K562 (cell line): ENCODE data around the gene PRPF6. TPM values are rescaled to one million over a fixed set of nuclear protein-coding genes. Genes with fewer than 3 reads are reported as not detected.

ENCODE experiments used
- ATAC-seq: fragments of 200-7000 bp; cut with Tn5 transposase; 3 replicates; pipeline ENCODE4 v1.9.1; 2020; ENCODE audit warnings: moderate library complexity
- BruUV-seq: library from RNA; stranded (reverse); fragments of 400-500 nt; replicated peaks from 2 replicates; lab custom pipeline; 2021; lab: Mats Ljungman, UMichigan
- CTCF ChIA-PET: fragments of 300-600 bp; formaldehyde crosslinking; extraction: SDS; loops from one replicate; lab custom pipeline; 2021; ENCODE audit warnings: low intra/inter-chr PET ratio; lab: Yijun Ruan, JAX
- POLR2A ChIA-PET: fragments of 300-600, 350-650 bp; sonication (Branson Sonifier 250); formaldehyde crosslinking; extraction: SDS; loops from one replicate; lab custom pipeline; 2021; ENCODE audit warnings: antibody characterized with exemption, inconsistent platforms; lab: Yijun Ruan, JAX
- DNase-seq, 4 experiments: peaks; one replicate each; pipeline versions ENCODE4 v3.0.0 to v3.0.0-alpha.2; 2011 to 2018; ENCODE audit warnings: low spot score in 3 of 4, mixed read lengths in 3 of 4; ENCODE audit errors: extremely low read depth in 1 of 4
- FAIRE-seq: peaks from 2 replicates; lab custom pipeline; 2011; peaks lifted over from hg19 to GRCh38; lab: Jason Lieb, UNC
- H2AFZ ChIP-seq: 2 replicates; pipeline ENCODE4 v1.6.0; 2011; ENCODE audit warnings: low read depth, low read length, control low read depth, inconsistent platforms
- H3K27ac ChIP-seq: fragments of 200-600 bp; 3 replicates; pipeline ENCODE4 v1.8.0; 2011; ENCODE audit warnings: low read depth, mild to moderate bottlenecking, control low read depth, inconsistent platforms, low read length, moderate library complexity, mixed read lengths; ENCODE audit errors: extremely low read depth
- H3K27me3 ChIP-seq, 2 experiments: fragments of 300-600 bp in 1 of 2; 2 replicates in 1 of 2; 3 replicates in 1 of 2; pipeline versions ENCODE4 v1.6.0 to v1.8.0; 2011; ENCODE audit warnings: inconsistent platforms in 2 of 2, low read length in 2 of 2, mild to moderate bottlenecking in 1 of 2, mixed read lengths in 1 of 2, moderate library complexity in 1 of 2; ENCODE audit not compliant: control insufficient read depth in 2 of 2, insufficient read depth in 2 of 2
- H3K36me3 ChIP-seq: fragments of 300-600 bp; 3 replicates; pipeline ENCODE4 v1.8.0; 2011; ENCODE audit warnings: mild to moderate bottlenecking, low read length, inconsistent platforms; ENCODE audit not compliant: control insufficient read depth, insufficient read depth
- H3K4me1 ChIP-seq, 2 experiments: fragments of 200-600 bp in 1 of 2; replicated peaks in 1 of 2; 2 replicates in 1 of 2; 3 replicates in 1 of 2; pipeline versions ENCODE4 v1.5.1 to v1.8.0; 2011; ENCODE audit warnings: inconsistent platforms in 2 of 2, low read length in 2 of 2, mild to moderate bottlenecking in 1 of 2, mixed read lengths in 1 of 2, moderate library complexity in 1 of 2; ENCODE audit not compliant: control insufficient read depth in 2 of 2, insufficient read depth in 2 of 2
- H3K4me2 ChIP-seq: 2 replicates; pipeline ENCODE4 v1.6.1; 2011; ENCODE audit warnings: low read length, control low read depth, inconsistent platforms, mixed read lengths; ENCODE audit not compliant: insufficient read depth
- H3K4me3 ChIP-seq: fragments of 200-600 bp; sonication (generic), shearing (Covaris generic); 2 replicates; pipeline ENCODE4 v1.5.1; 2016; ENCODE audit warnings: control low read depth, inconsistent platforms
- H3K79me2 ChIP-seq: fragments of 200-600 bp; 3 replicates; pipeline ENCODE4 v1.8.0; 2011; ENCODE audit warnings: low read length, inconsistent platforms; ENCODE audit not compliant: control insufficient read depth, insufficient read depth
- H3K9ac ChIP-seq, 2 experiments: 2 replicates each; pipeline versions ENCODE4 v1.6.0 to v1.6.1; 2011; ENCODE audit warnings: low read depth in 2 of 2, low read length in 2 of 2, control low read depth in 1 of 2, inconsistent platforms in 1 of 2, mild to moderate bottlenecking in 1 of 2, mixed read lengths in 1 of 2; ENCODE audit not compliant: insufficient read depth in 1 of 2
- H3K9me1 ChIP-seq: one replicate; pipeline ENCODE4 v1.6.0; 2011; ENCODE audit warnings: inconsistent platforms, mild to moderate bottlenecking, low read length, moderate library complexity; ENCODE audit not compliant: control insufficient read depth, insufficient read depth
- H3K9me3 ChIP-seq: replicated peaks from 2 replicates; pipeline ENCODE4 v1.5.1; 2011; ENCODE audit warnings: low read depth, low read length, inconsistent platforms; ENCODE audit not compliant: control insufficient read depth, insufficient read depth
- H4K20me1 ChIP-seq: replicated peaks from 2 replicates; pipeline ENCODE4 v1.6.1; 2011; ENCODE audit warnings: low read length, inconsistent platforms, mixed read lengths; ENCODE audit not compliant: control insufficient read depth, insufficient read depth
- CBX1 ChIP-seq: sonication (generic); IDR thresholded peaks from 2 replicates; pipeline ENCODE4 v1.6.1; 2016; ENCODE audit warnings: antibody characterized with exemption, low read depth, mild to moderate bottlenecking
- MCM3 ChIP-seq: fragments of 450-650 bp; IDR thresholded peaks from 2 replicates; pipeline ENCODE4 v1.6.1; 2016
- NONO ChIP-seq, 2 experiments: fragments of 200-400 bp in 1 of 2; fragments of 450-650 bp in 1 of 2; formaldehyde crosslinking in 1 of 2; IDR thresholded peaks; 2 replicates each; pipeline ENCODE4 v1.6.1; 2017; ENCODE audit warnings: low read depth in 2 of 2, mild to moderate bottlenecking in 2 of 2, moderate library complexity in 2 of 2, low read length in 1 of 2
- NR2C1 ChIP-seq, 2 experiments: fragments of 450-650 bp; IDR thresholded peaks; 2 replicates each; pipeline ENCODE4 v1.6.1; 2017; ENCODE audit warnings: mild to moderate bottlenecking in 2 of 2, antibody characterized with exemption in 1 of 2, inconsistent platforms in 1 of 2, missing compliant biosample characterization in 1 of 2, missing genetic modification characterization in 1 of 2
- NR2C2 ChIP-seq, 2 experiments: fragments of 200-800 bp in 1 of 2; sonication (Bioruptor generic) in 1 of 2; sonication (generic) in 1 of 2; formaldehyde crosslinking in 1 of 2; IDR thresholded peaks; 2 replicates each; pipeline versions ENCODE4 v1.6.1 to v1.8.0; 2016 to 2022; ENCODE audit warnings: mild to moderate bottlenecking in 1 of 2, missing compliant biosample characterization in 1 of 2, missing genetic modification characterization in 1 of 2, missing genetic modification reagents in 1 of 2
- POLR3G ChIP-seq: IDR thresholded peaks from 2 replicates; pipeline ENCODE4 v1.6.1; 2011; ENCODE audit not compliant: insufficient read length, insufficient replicate concordance; ENCODE audit errors: extremely low read depth
- RBFOX2 ChIP-seq: fragments of 200-400 bp; formaldehyde crosslinking; IDR thresholded peaks from 2 replicates; pipeline ENCODE4 v1.6.1; 2017; ENCODE audit warnings: low read depth, mild to moderate bottlenecking, low read length, moderate library complexity
- RFX7 ChIP-seq: fragments of 250-450 bp; sonication (Bioruptor Pico); IDR thresholded peaks from 2 replicates; pipeline ENCODE4 v1.5.1; 2021; ENCODE audit warnings: mild to moderate bottlenecking
- ZBTB7A ChIP-seq: IDR thresholded peaks from 2 replicates; pipeline ENCODE4 v1.6.1; 2011; ENCODE audit warnings: low read depth, mild to moderate bottlenecking, low read length, moderate library complexity, borderline replicate concordance; ENCODE audit not compliant: control insufficient read depth
- ZNF134 ChIP-seq: fragments of 250-450 bp; sonication (Bioruptor Pico); conservative IDR thresholded peaks from 2 replicates; pipeline ENCODE4 v1.4.0; 2020
- ZNF561 ChIP-seq: fragments of 450-650 bp; formaldehyde crosslinking; conservative IDR thresholded peaks from 2 replicates; pipeline ENCODE4 v1.4.0; 2020; ENCODE audit warnings: mild to moderate bottlenecking, moderate library complexity
- WGBS: fragments of 100-300 bp; shearing (Covaris generic); methylation state at CpG from one replicate; pipeline ENCODE4 v1.1.6; 2016; ENCODE audit warnings: low coverage, mixed read lengths; ENCODE audit not compliant: insufficient coverage; ENCODE audit errors: missing lambda C conversion rate; 5-methylcytosine and 5-hydroxymethylcytosine counted together
- in situ Hi-C: fragments of 300-500 bp; cut with MboI; formaldehyde crosslinking; loops from 4 replicates; pipeline ENCODE4 v1.15.0; 2018; ENCODE audit warnings: inconsistent platforms, mixed read lengths
- intact Hi-C: fragments of 100-400 bp; cut with micrococcal nuclease; formaldehyde crosslinking; loops from 2 replicates; pipeline ENCODE4 v1.14.2; 2022
- polyA plus RNA-seq, 8 experiments: library from polyadenylated mRNA; depleted of rRNA in 4 of 8; stranded (reverse) in 5 of 8; unstranded in 3 of 8; fragments of >200 nt; fragmentation: Nextera tagmentation in 2 of 8; fragmentation: Illumina TruSeq in 1 of 8; extraction: Ambion mirVana in 2 of 8; extraction: Trizol in 1 of 8; gene quantifications; 2 replicates each; pipeline versions ENCODE4 v1.2.1 to v1.2.3, GENCODE V29; 2011 to 2014; ENCODE audit warnings: inconsistent platforms in 1 of 8, missing spikeins in 1 of 8
- total RNA-seq, 7 experiments: library from RNA; depleted of rRNA in 6 of 7; stranded (reverse); fragments of >200 nt in 6 of 7; fragmentation: Illumina TruSeq in 2 of 7; extraction: Trizol in 2 of 7; gene quantifications; 2 replicates each; pipeline versions ENCODE4 v1.2.1 to v1.2.3, GENCODE V29; 2011 to 2021; ENCODE audit warnings: low replicate concordance in 1 of 7
- TF ChIP-seq, protein P1 (sequence below): fragments of 250-450 bp; sonication (Bioruptor Pico); IDR thresholded peaks from 2 replicates; pipeline ENCODE4 v1.4.0; 2020

The PRPF6 gene
- total and polyA plus RNA-seq, 9 of the 15 experiments (the other 6 are each of a cell fraction or from before 2014, with no cell fraction given), result 4.2 to 83.2 (median 59.9) TPM

DNA sequence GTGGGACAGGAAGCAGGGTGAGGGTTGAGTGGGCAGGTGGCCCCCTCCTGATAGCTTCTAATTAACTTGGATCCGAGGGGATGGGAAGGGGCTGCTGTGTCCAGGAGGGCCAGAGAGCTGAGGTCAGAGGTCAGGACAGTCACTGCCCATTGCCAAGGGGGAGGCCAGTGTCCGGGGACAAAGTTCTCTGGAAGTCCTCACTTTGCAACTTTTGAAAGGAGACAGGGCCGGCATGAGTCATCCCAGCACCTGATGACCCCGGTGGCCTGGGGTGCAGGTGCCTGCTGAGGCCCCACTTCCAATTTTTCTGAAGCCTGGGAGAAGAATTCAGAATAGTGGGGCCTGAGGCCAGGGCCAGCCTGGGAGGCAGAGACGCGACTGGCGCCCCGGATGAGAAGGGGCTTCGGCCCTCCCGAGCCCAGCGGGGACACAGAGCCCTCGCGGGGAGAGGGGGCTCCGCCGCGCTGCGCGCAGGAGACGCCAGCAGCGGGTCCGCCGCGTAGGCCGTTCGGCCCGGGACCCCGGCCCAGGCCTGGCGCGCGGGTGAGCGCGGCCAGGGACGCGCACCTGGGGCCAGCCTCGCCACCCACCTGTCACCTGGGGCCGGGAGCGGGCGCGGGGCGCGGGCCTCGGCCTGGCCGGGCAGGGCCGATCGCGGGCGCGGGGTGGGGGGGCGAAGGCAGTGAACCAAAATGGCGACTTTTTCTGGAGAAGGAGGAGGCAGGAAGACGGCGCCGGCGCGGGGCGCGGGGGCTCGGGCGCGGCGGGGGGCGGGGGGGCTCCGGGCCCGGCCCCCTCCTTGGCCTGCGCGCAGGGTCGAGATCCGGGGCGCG is 11.8 kb upstream of the PRPF6 start:
- ATAC-seq, result no peak
- no peaks in the 10 kb centered on the region for H3K27me3 ChIP-seq
- H2AFZ ChIP-seq, result peak overlapping the region; percentile 44
- in situ Hi-C loops (no loop called here), intact Hi-C loops (no loop called here)
- POLR2A ChIA-PET, result interaction anchor here (0.6 to 1.3 kb wide), 4 partner anchors 9 to 15 kb away, joined by 3 to 6 read pairs (median 3); partner anchors contain the start of gene UCKL1
- no peak for FAIRE-seq
- CTCF ChIA-PET, result no interaction called here
- H3K79me2 ChIP-seq, result peaks cover 21% of the 10 kb centered on the region
- no peaks in the 10 kb centered on the region for H3K9me1 ChIP-seq
- peaks cover 32% of the 10 kb centered on the region; the same call in 1 of the 3 replicates for H3K36me3 ChIP-seq
- peak overlapping the region; percentile 63 for H3K4me3 ChIP-seq
- H3K4me2 ChIP-seq, result peak overlapping the region; percentile 69
- H3K27ac ChIP-seq, result peak overlapping the region; percentile 83
- BruUV-seq, result no TSS peak
- DNase-seq, result peak; percentile 37 to 50 (median 44)
- WGBS, result under 1% methylated on average over 27 of the region's 70 CpGs
- no peaks in the 10 kb centered on the region for H4K20me1 ChIP-seq
- H3K4me1 ChIP-seq, result peaks cover 14 to 47% of the 10 kb centered on the region in 2 experiments
- H3K9me3 ChIP-seq, result no peaks in the 10 kb centered on the region
- peak overlapping the region; percentile 83 to 99 for H3K9ac ChIP-seq
- no peak for TF ChIP-seq RFX7
- TF ChIP-seq NR2C2 (CRISPR knock-in tag; IDR thresholded peaks at IDR 0.05), result no peak
- peak; percentile 82 for TF ChIP-seq NR2C2 (tag; IDR thresholded peaks at IDR 0.05)
- 0 out of 4 replicates have a peak, but pooled peaks of 1 of the 2 experiments have one; percentile 23 for TF ChIP-seq NONO (IDR thresholded peaks at IDR 0.05; ENCODE audit: low read depth in 2 of 2, low read length in 1 of 2)
- no peak for TF ChIP-seq POLR3G
- peak; percentile 53 for TF ChIP-seq RBFOX2
- TF ChIP-seq MCM3, result no peak
- TF ChIP-seq ZBTB7A, result 0 out of 2 replicates have a peak, but pooled peaks have one; percentile 15
- TF ChIP-seq NR2C1 (IDR thresholded peaks at IDR 0.05), result peak; percentile 81
- TF ChIP-seq NR2C1 (tag; IDR thresholded peaks at IDR 0.05), result peak; percentile 80
- peak; percentile 67; the same call in 1 of the 2 replicates for TF ChIP-seq ZNF134 (CRISPR knock-in tag)
- no peak for TF ChIP-seq ZNF561 (CRISPR knock-in tag)
- TF ChIP-seq CBX1, result no peak
- TF ChIP-seq, protein P1, sequence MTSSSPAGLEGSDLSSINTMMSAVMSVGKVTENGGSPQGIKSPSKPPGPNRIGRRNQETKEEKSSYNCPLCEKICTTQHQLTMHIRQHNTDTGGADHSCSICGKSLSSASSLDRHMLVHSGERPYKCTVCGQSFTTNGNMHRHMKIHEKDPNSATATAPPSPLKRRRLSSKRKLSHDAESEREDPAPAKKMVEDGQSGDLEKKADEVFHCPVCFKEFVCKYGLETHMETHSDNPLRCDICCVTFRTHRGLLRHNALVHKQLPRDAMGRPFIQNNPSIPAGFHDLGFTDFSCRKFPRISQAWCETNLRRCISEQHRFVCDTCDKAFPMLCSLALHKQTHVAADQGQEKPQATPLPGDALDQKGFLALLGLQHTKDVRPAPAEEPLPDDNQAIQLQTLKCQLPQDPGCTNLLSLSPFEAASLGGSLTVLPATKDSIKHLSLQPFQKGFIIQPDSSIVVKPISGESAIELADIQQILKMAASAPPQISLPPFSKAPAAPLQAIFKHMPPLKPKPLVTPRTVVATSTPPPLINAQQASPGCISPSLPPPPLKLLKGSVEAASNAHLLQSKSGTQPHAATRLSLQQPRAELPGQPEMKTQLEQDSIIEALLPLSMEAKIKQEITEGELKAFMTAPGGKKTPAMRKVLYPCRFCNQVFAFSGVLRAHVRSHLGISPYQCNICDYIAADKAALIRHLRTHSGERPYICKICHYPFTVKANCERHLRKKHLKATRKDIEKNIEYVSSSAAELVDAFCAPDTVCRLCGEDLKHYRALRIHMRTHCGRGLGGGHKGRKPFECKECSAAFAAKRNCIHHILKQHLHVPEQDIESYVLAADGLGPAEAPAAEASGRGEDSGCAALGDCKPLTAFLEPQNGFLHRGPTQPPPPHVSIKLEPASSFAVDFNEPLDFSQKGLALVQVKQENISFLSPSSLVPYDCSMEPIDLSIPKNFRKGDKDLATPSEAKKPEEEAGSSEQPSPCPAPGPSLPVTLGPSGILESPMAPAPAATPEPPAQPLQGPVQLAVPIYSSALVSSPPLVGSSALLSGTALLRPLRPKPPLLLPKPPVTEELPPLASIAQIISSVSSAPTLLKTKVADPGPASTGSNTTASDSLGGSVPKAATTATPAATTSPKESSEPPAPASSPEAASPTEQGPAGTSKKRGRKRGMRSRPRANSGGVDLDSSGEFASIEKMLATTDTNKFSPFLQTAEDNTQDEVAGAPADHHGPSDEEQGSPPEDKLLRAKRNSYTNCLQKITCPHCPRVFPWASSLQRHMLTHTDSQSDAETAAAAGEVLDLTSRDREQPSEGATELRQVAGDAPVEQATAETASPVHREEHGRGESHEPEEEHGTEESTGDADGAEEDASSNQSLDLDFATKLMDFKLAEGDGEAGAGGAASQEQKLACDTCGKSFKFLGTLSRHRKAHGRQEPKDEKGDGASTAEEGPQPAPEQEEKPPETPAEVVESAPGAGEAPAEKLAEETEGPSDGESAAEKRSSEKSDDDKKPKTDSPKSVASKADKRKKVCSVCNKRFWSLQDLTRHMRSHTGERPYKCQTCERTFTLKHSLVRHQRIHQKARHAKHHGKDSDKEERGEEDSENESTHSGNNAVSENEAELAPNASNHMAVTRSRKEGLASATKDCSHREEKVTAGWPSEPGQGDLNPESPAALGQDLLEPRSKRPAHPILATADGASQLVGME (CRISPR knock-in tag), result no peak
